Heart left ventricle (tissue), 16 donors: ENCODE results near the gene THSD7B. TPM values are rescaled to one million over a fixed set of nuclear protein-coding genes. Genes with fewer than 3 reads are reported as not detected.

Source experiments
- ATAC-seq, 4 donors: fragments of 200-7000 bp; cut with Tn5 transposase; one replicate each; pipeline ENCODE4 v1.9.1; 2020 to 2022; ENCODE audit warnings: moderate library complexity in 4 of 4, mild to moderate bottlenecking in 3 of 4, moderate number of reproducible peaks in 1 of 4
- DNase-seq, 5 donors: peaks; one replicate each; pipeline ENCODE4 v3.0.0-alpha.2; 2020
- H3K27ac ChIP-seq, 12 donors: fragments of 200-600 bp; sonication (generic) in 4 of 12; one replicate each; pipeline versions ENCODE4 v1.5.0 to v1.8.0; 2016 to 2022; ENCODE audit warnings: mild to moderate bottlenecking in 2 of 12
- H3K27me3 ChIP-seq, 9 donors: fragments of 200-600 bp; sonication (generic) in 2 of 9; one replicate each; pipeline versions ENCODE4 v1.5.1 to v1.8.0; 2016 to 2022; ENCODE audit warnings: mild to moderate bottlenecking in 3 of 9
- H3K36me3 ChIP-seq, 9 donors: fragments of 200-600 bp; sonication (generic) in 2 of 9; one replicate each; pipeline versions ENCODE4 v1.5.0 to v1.8.0; 2018 to 2022; ENCODE audit warnings: mild to moderate bottlenecking in 2 of 9
- H3K4me1 ChIP-seq, 12 donors: fragments of 200-600 bp; sonication (generic) in 4 of 12; one replicate each; pipeline versions ENCODE4 v1.5.0 to v1.8.0; 2016 to 2022; ENCODE audit warnings: mild to moderate bottlenecking in 3 of 12
- H3K4me3 ChIP-seq, 12 donors: fragments of 200-600 bp; sonication (generic) in 4 of 12; one replicate each; pipeline versions ENCODE4 v1.5.0 to v1.8.0; 2017 to 2022; ENCODE audit warnings: mild to moderate bottlenecking in 9 of 12, moderate library complexity in 4 of 12
- H3K9me3 ChIP-seq, 12 donors: fragments of 200-600 bp; sonication (generic) in 4 of 12; one replicate each; pipeline versions ENCODE4 v1.5.0 to v1.8.0; 2016 to 2022; ENCODE audit warnings: mild to moderate bottlenecking in 1 of 12
- POLR2A ChIP-seq, 2 donors: fragments of 450-650 bp; IDR thresholded peaks; one replicate each; pipeline ENCODE4 v1.6.1; 2017; ENCODE audit warnings: antibody characterized with exemption in 2 of 2, mild to moderate bottlenecking in 2 of 2, moderate library complexity in 2 of 2
- WGBS, 4 donors: extraction: QIAGEN DNeasy Blood & Tissue Kit in 2 of 4; methylation state at CpG; one replicate each; pipeline versions ENCODE4 v1.1.5 to v1.1.7; 2013 to 2018; 5-methylcytosine and 5-hydroxymethylcytosine counted together
- intact Hi-C, 10 donors: fragments of 100-400 bp; cut with DNase I; formaldehyde crosslinking; loops; one replicate each; pipeline versions ENCODE4 v1.11.1 to v1.14.2; 2022
- polyA plus RNA-seq, 2 donors: library from polyadenylated mRNA; stranded (reverse); fragments of 200-250 nt; gene quantifications; one replicate each; pipeline ENCODE4 v1.2.3, GENCODE V29; 2013
- total RNA-seq, 9 donors: library from RNA; depleted of rRNA in 2 of 9; stranded (reverse); fragments of >200 nt in 2 of 9; fragmentation: NEBNext Ultra II Directional in 3 of 9; extraction: Animal tissue kit (Norgen Biotek cat#: 25700) in 3 of 9; gene quantifications; one replicate each; pipeline versions ENCODE4 v1.1.0 to v1.2.4, GENCODE V29; 2016 to 2023
- TF ChIP-seq, protein P1 (sequence below), 12 donors: fragments of 200-600 bp; sonication (generic) in 4 of 12; IDR thresholded peaks; one replicate each; pipeline versions ENCODE4 v1.5.0 to v1.8.0; 2018 to 2022; ENCODE audit warnings: antibody characterized with exemption in 12 of 12, mild to moderate bottlenecking in 5 of 12
- donor health status: ischemic (EF 13 %, LVEDD 7.1; RV severe dilation, severe dysfunction).
- donor health status: healthy with polysubstance abuse.
- donor health status: DM: no; HTN: yes; CAD: no.
- donor health status: DM: no; HTN: no; CAD: no.
- donor health status: ischemic (EF 25% LVEDD 6.9; RV normal size, moderate dysfunction).
- donor health status: ischemic (EF 25% LVEDD 5.7; RV mildly dilated, moderate dysfunction).
- donor health status: healthy.
- donor health status: DM: yes; HTN: yes; CAD: no.
- donor health status: ischemic (EF 35%, LVEDD 5.7; RV mildly dilated, moderate dysfunction).
- donor health status: nonischemic (EF 11% LVEDD 7.7; RV severe dilation, severe dysfunction).
- donor health status: DM: yes; HTN: yes; CAD: no.
- donor health status: PGD.
- donor health status: ischemic (EF 29% LVEDD 5.4; RV normal size, mild dysfunction).
- donor health status: nonischemic (EF 23%, LVEDD 6.1; RV moderate dilation, normal function).

Gene THSD7B
- total and polyA plus RNA-seq, 11 donors, result 0.04 to 0.43 (median 0.17) TPM

DNA sequence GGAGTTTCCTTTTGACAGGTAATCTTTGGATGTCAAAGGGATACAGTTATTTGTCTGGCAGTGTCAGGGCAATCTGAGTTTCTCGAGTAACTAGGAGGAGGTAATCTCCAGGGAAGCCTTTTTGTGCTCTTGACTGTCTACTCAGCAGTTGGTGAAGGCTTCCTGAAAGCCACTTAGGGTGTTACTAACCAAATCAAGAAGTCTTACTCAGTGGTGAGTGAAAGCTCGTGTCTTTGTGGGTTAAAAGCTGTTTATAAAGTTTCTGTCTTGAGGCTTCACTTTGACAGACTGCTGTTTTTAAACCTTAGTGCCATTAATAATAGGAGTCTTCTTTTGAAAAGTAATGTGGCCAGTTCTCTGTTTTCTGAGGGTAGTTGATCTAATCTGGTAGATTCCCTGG is 1.7 kb downstream of the THSD7B start:
- DNase-seq (no peak), ATAC-seq (no peak)
- Histone ChIP-seq H3K9me3 (no peaks in the 10 kb centered on the region), H3K4me1 (peaks cover 0 to 23% (median 3%) of the 10 kb centered on the region in 12 donors), H3K36me3 (no peaks in the 10 kb centered on the region), H3K4me3 (no peak overlapping the region), H3K27ac (no peak overlapping the region), H3K27me3 (peaks cover 3 to 63% (median 36%) of the 10 kb centered on the region in 9 donors)
- 17 to 27% (median 23%) methylated on average over 2 of the region's 2 CpGs for WGBS, 4 donors
- TF ChIP-seq POLR2A (IDR thresholded peaks at IDR 0.05), result no peak
- TF ChIP-seq, protein P1, sequence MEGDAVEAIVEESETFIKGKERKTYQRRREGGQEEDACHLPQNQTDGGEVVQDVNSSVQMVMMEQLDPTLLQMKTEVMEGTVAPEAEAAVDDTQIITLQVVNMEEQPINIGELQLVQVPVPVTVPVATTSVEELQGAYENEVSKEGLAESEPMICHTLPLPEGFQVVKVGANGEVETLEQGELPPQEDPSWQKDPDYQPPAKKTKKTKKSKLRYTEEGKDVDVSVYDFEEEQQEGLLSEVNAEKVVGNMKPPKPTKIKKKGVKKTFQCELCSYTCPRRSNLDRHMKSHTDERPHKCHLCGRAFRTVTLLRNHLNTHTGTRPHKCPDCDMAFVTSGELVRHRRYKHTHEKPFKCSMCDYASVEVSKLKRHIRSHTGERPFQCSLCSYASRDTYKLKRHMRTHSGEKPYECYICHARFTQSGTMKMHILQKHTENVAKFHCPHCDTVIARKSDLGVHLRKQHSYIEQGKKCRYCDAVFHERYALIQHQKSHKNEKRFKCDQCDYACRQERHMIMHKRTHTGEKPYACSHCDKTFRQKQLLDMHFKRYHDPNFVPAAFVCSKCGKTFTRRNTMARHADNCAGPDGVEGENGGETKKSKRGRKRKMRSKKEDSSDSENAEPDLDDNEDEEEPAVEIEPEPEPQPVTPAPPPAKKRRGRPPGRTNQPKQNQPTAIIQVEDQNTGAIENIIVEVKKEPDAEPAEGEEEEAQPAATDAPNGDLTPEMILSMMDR (IDR thresholded peaks at IDR 0.05), result no peak
- intact Hi-C loops, result no loop called here

DNA sequence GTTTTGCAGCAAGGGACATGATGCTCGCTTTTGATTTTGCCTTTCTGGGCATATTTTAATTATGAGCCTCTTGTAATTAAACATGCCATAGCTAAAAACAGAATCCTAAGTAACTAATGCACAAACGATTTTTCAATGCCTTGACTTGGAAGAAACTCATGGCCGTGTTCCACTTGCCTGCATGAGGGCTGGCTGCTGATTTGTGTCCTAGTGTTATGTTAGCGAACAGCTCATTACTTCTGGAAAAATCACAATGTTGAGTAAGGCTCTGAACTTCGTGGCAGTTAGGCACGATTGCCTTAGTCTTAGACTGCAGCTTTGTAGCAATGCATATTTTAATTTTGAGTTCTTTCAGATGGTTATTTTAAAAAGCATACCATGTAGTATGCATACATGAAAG is 4.5 kb downstream of the THSD7B start:
- no peak overlapping the region for H3K4me3 ChIP-seq
- TF ChIP-seq, protein P1 (IDR thresholded peaks at IDR 0.05), result no peak
- TF ChIP-seq POLR2A (IDR thresholded peaks at IDR 0.05), result no peak
- H3K36me3 ChIP-seq, result no peaks in the 10 kb centered on the region
- DNase-seq, result no peak
- peaks cover 3 to 52% (median 26%) of the 10 kb centered on the region in 9 donors for H3K27me3 ChIP-seq
- H3K27ac ChIP-seq, result no peak overlapping the region
- peaks cover 0 to 15% (median under 1%) of the 10 kb centered on the region in 12 donors for H3K4me1 ChIP-seq
- intact Hi-C loops, result no loop called here
- no peaks in the 10 kb centered on the region for H3K9me3 ChIP-seq
- no peak for ATAC-seq
- 76 to 81% (median 77%) methylated on average over 6 of the region's 6 CpGs for WGBS, 4 donors

DNA sequence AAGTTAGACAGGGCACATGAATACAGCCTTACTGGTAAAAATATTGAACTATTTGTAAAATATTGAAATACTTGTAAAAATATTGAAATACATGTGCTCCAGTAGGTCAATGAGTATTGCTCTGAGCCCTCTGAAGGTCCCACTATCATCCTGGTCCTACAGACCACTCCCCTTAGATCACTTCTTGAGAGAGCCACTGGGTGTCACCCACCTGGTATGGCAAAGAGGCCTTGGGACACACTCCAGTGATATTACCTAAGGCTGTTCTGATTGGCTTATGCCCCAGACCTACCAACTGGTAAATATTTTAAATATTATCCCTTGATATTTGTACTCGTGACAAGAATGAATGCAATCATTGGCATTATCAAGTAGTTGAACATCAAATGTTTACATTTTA is 5.0 kb downstream of the THSD7B start:
- Histone ChIP-seq H3K4me3 (no peak overlapping the region), H3K4me1 (peaks cover 0 to 10% (median 0%) of the 10 kb centered on the region in 12 donors), H3K9me3 (no peaks in the 10 kb centered on the region), H3K27ac (no peak overlapping the region), H3K36me3 (no peaks in the 10 kb centered on the region), H3K27me3 (peaks cover 0 to 52% (median 25%) of the 10 kb centered on the region in 9 donors)
- WGBS, 4 donors, result 64 to 83% (median 78%) methylated on average over 1 of the region's 1 CpG
- DNase-seq (no peak), ATAC-seq (no peak)
- no peak for TF ChIP-seq POLR2A (IDR thresholded peaks at IDR 0.05)
- TF ChIP-seq, protein P1 (IDR thresholded peaks at IDR 0.05), result no peak
- intact Hi-C loops, result no loop called here

DNA sequence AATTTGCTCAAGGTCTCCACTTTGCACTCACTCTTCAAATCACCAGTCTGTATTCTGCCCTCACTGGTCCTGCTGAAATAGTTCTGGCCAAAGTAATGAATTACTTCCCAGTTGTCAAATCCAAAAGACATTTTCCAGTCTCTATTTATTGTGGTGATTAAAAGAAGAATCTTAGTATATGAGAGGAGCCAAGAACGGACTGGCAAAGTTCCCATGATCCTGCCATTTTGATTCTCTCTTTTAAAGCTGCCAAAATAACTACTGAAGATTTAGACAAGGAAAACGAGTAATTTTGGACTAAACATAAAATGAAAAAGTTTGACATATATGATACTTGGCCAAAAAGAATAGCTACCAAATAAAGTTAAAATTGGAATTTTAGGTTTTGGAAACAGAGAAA is 12.0 kb downstream of the THSD7B start:
- Histone ChIP-seq H3K4me1 (no peaks in the 10 kb centered on the region), H3K4me3 (no peak overlapping the region), H3K27ac (no peak overlapping the region), H3K9me3 (no peaks in the 10 kb centered on the region), H3K27me3 (peaks cover 0 to 10% (median 0%) of the 10 kb centered on the region in 9 donors), H3K36me3 (no peaks in the 10 kb centered on the region)
- intact Hi-C loops, result no loop called here
- no peak for TF ChIP-seq POLR2A (IDR thresholded peaks at IDR 0.05)
- TF ChIP-seq, protein P1 (IDR thresholded peaks at IDR 0.05), result no peak
- ATAC-seq (no peak), DNase-seq (no peak)
- 41 to 62% (median 50%) methylated on average over 2 of the region's 2 CpGs for WGBS, 4 donors
